Measurements from ENCODE around the gene HS2ST1.

HS2ST1 gene

DNA sequence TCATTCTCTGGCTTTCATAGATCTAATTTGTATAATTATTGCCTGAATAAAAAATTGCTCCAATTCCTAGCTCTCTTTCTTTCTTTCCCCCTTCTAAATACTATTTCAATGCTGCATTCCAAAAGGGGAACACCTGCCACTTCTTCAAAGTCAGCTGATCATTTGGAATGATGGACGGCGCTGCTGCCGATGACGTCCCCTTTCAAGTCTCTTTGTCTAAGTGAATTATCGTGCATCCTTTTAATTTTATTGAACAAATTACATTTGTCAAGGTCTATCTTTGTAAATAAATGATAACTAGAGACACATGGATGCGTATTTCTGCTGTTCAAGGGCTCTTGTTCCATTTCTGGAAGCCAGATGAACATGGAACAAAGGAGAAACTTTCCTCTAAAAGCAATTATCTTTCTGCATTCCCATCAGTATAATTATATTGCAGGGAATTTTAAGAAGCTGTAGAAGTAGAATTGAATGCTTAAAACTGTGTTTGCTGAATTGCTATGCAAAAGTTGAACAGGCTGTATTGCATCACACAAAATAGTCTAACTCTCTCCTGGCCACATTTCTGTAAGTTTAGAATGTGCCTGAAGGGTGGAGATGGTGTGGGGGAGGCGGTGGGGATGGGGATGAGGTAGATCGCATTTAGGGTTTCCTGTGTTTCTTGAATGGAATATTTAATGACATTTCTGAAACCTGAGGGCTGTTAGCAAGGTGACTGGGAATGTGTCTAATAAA is 222.3 kb downstream of the HS2ST1 start:
- DNase-seq (ENCODE audit: low read depth in 2 of 2): no peak

DNA sequence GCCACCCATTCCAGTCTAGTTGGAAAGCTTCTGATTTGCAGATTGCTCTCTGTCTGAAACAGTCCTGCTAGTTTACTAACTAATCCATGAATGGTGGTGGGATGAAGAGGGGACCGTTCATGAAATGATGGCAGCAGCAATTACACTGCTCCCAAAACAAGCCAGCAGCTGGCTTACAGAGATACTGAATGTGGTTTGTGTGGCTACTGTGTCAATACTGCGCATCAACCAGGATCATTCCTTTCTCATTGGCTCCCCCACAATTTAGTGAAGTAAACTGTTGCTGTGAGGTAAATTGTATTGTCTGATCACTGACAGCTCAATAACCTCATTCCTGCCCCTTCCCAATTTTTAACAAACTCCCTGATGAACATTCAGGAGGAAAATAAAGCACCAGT is 222.9 kb downstream of the HS2ST1 start:
- no peak for DNase-seq (ENCODE audit: low read depth in 2 of 2)

DNA sequence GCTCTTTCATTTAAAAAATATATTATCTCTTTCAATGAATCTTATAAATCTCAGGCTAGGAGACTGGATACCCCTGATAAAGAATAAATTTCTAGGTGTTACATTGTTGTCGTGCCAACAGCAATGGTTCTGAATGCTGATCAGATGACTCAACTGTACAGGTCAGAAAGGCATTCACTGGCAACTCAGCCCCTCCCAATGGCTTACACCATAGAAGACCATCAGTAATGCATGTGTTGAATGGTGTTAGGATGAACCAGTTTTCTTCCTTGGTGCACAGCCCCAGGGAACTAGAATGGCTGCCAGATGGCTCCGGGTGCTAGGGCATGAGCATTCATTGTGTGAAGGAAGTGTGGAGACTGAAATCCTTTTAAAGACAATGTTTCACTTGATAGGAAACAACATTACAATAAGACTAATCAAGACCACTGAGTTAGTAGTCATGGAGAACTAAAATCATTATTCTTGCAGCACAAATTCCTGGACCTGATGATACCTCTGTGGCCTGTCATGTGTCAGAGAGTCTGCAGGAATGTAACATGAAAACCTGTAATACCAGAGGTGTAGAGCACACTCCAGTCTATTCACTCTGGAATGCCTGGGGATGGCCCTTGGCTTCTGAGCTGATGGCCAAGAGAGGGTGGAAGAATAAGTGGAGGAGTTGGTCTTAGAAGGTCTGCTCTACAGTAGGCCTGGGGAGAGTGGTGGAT is 226.6 kb downstream of the HS2ST1 start:
- DNase-seq (ENCODE audit: low read depth in 2 of 2): no peak

DNA sequence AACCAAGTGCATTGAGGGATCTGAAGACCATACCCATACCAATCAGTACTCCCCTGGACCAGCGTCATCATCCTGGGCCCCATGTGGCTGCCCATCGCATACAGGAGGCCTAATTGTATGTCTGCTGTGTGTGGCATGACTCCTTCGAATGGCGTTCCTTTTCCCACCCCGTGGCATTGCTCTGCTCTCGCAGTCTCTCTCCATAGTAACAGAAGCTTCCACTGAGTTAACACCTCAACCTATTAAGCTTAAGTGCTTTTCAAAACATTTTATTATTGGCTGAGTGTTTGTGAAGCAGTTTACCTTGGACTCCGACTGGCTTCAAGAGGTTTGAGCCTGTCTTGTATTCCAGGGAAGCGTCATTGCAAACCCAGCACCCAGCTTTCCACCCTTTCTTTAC is 227.1 kb downstream of the HS2ST1 start:
- DNase-seq (ENCODE audit: low read depth in 2 of 2): no peak

DNA sequence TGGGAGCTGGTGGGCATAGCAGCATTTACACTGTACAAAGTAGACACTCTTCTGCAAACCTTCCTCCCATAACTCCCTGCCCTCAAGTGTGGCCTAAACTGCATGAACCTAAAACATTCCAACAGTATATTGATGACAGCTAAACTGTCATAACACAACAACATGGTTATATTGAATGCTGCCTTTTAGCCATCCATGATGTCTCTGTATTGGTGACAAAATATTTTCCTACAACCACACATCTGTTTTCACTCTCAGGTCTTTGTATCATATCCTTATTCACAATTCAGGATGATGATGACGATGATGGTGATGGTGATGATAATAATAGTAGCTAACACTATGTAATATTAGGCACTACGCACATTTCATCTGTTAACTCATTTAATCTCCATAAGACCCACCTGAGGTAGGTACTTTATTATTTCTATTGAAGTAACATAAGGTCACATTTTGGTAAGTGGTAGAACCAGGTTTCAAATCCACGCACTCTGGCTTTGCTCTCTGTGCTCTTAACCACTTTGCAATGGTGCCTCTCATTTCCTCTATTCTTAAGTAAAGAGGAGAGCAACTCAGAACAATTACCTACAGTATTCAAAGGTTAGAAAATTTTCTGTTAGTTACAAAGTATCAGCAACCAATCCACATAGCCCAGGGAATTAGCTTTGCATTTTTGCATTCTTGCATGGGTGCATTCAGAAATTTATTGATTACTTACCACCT is 229.1 kb downstream of the HS2ST1 start:
- no peak for DNase-seq (ENCODE audit: low read depth in 2 of 2)

DNA sequence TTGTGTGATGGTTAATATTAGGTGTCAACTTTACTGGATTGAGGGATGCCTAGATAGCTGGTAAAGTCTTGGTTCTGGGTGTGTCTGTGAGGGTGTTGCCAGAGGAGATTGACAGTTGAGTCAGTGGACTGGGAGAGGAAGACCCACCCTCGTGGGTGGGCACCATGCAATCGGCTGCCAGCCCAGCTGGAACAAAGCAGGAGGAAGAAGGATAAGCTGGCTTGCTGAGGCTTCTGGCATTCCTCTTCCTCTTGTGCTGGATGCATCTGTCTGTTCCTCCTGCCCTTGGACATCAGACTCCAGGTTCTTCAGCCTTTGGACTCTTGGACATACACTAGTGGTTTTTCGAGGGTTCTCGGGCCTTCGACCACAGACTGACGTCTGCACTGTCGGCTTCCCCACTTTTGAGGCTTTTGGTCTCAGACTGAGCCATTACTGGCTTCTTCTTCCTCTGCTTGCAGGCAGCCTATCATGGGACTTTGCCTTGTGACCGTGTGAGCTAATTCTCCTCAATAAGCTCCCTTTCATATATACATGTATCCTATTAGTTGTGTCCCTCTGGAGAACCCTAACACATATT is 230.0 kb downstream of the HS2ST1 start:
- DNase-seq (ENCODE audit: low read depth in 2 of 2): no peak

DNA sequence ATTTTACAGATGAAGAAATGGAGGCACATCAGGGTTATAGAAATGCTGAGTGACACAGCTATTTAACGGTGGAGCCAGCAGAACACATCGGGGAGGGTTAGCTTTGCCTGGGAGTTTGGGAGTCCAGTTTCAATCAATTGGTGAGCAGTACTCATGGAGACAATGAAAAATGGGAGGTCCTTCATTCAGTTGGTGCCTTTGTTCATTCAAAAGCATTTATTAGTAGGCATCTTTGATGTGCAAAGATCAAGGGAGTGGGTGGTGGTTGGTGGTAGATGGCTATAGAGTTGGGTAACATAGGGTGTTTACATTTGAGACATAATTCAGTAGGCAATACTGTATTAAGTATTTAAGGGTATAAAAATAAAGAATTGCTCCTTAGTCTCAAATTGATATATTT is 230.5 kb downstream of the HS2ST1 start:
- DNase-seq (ENCODE audit: low read depth in 2 of 2): no peak

DNA sequence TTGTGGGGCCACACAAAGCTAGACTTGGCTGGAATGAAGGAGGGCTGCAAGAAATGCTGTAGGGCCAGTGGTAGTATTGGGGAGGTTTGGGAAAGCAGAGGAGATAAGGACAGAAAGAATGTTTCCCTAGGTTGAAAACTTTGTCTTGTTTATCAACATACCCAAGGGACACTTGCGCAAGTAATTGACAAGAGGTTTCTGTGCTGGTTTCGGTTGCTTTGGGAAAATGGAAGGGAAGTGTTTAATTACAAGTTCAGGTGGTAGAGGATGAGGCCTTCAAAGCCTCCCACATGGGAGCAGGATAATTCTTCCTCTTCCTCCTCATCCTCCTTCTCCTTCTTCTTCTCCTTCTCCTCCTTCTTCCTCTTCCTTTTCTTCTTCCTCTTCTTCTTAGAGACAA is 232.1 kb downstream of the HS2ST1 start:
- DNase-seq (ENCODE audit: low read depth in 2 of 2): no peak

DNA sequence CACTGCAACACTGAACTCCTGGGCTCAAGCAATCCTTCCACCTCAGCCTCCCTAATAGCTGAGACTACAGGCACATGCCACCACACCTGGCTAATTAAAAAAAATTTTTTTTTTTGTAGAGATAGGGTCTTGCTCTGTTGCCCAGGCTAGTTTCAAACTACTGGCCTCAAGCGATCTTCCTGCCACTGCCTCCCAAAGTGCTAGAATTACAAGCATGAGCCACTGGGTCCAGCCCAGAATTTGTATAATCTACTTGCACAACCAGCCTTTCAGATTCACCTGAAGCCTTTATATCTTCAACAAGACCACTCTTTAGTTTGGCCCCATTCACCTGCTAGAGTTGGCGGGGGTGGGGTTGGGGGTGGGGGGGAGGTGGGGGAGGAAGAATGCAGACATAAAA is 232.6 kb downstream of the HS2ST1 start:
- DNase-seq (ENCODE audit: low read depth in 2 of 2): no peak

DNA sequence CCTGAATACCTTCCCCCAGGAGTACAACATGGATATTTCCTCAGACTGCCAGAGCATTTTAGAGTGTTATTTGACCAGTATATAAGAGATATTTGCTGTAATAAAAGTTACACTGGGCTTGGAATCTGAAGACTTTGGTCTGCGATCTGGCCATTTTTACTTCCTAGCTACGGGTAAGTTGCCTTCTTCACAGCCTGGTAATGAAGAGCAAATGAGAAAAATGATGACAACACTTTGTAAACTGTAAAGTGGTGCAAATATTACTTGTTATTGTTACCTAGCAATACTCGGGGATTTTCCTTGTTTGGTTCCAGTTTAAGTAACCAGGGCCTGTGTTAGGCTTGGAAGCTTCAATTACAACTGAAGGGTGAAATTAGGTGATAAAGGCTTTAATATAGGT is 233.4 kb downstream of the HS2ST1 start:
- no peak for DNase-seq (ENCODE audit: low read depth in 2 of 2)

DNA sequence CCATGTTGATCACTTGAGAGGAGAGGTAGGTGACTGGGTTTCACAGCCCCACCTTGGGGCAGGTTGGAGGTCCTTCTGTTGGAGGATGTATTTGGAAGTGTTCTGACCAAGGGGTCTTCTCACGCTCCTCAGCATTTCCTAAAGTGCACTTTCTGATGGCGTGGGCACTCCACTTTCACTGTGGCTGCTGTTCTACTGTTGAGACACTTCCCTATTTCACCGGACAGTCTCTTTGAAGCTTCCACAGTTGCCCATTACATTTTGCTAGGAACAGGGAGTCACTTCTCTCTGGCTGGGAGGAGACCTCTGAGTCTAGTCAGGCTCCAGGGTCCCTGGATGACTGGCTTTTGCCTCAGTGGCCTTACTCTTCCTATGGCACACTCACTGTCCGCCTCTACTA is 234.2 kb downstream of the HS2ST1 start:
- no peak for DNase-seq (ENCODE audit: low read depth in 2 of 2)

DNA sequence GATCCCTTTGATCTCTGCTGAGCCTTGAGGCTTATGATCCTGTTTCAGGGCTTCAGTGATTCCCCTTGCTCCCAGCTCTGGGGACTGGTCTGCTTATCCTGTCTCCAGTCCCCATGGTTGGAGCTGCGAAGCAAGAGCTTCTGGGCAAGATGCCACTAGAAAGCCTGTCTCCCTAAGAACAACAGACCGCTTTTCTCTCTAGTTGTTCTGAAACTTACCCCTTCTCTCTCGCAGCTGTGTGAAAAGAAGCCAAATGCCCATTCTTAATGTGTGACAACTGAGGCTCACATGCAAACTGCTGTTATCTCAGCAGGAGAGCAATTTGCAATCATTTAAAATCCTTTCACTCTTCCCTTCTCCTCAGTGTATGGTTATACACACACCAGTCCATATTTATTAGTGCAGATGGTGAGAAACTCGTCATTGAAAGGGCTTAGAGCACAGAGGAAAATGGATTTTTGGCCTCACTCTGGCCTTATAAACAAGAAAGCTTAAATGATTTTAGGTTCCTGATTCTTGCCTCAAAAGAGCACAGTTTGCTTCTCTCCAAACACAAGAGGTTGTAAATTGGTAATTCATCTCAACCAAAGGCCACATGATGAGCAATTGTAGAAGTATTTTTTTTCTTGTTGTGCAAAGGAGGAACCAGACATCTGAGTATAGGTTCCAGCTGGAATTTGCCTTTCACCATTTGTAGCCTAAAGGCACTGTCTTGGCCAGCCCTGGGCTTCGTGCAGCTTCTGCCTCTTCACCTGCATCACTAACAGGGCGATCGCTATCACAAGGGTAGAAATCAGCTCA is 235.0 kb downstream of the HS2ST1 start:
- no peak for DNase-seq (ENCODE audit: low read depth in 2 of 2)

DNA sequence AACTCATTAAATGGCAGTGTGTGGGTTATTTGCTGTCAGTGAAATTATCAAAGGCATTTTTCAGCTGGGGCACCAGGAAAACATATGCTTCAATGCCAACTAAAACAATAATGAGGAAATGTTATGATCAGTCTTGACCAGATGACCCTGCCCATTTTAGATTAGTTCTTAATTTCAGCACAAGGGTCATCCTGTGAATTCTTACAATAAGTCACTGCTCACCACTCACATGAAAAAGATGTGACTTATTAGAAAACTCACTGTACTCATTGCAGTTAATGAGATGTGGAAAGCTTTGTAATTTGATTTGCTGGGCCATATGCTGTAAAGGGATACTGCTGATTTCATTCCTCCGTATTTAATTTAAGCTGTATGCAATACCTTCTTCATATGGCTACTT is 235.7 kb downstream of the HS2ST1 start:
- no peak for DNase-seq (ENCODE audit: low read depth in 2 of 2)

DNA sequence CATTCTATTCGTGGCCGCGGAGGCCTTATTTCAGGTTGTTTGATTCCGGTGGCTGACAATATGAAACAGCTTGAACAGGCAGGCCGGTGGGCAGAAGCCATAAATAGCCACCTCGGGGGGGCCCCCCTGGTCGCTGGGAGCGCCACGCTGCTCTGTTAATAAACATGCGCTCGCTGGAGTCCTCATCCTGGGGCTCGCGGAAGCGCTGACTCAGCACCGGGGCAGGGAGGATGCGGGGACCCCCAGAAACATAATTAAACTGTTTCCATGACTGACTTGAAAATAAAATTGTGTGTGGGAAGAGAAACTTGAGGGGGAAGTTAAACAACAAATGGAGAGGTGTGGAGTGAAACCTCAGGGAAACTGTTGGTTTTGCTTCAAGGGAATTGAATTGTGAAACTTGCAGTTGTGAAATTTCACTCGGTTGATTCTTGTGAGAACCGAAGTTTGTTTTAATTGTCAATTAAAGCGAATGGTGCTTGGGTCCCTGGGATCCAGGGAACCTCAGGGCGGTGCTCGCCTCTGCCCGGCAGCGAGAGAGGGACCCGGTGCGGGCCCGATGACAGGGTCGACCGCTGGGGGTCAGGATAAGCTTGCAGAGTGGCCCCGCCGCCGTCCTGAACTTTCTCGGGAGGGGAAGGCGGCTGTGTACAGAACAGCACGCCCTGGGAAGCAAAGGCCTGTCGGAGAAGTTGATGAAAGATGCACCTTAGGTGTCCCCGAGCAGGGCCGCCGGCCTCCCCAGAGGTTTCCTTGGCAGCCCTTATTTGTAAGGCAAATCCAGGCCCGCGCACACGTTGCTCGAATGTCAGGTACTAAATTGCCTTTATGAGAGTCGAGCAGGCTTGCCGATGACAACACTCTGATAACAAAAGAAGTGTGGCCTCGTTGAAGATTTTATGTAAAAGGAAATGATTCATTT is 237.3 kb downstream of the HS2ST1 start:
- peak in 1 of 2 donors; percentile 29 for DNase-seq (ENCODE audit: low read depth in 2 of 2)

DNA sequence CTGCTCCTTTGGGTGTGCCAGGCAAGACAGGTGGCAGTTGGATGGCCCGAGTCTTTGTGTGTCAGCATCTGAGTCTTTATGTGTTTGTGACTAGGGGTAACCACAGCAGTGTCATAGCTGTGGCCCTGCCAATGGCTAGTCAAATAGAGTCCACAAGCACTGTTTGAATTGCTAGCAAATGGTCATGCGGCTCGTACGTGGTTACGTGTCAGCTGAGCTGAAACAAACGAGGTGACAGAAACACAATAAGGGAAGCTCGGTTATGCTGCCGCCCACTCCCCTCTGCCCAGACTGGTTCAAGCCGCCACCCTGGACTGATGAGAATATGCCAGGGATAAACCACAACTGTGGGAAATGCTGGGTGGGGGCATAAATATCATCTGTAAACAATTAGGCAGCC is 239.9 kb downstream of the HS2ST1 start:
- DNase-seq (ENCODE audit: low read depth in 2 of 2): no peak

DNA sequence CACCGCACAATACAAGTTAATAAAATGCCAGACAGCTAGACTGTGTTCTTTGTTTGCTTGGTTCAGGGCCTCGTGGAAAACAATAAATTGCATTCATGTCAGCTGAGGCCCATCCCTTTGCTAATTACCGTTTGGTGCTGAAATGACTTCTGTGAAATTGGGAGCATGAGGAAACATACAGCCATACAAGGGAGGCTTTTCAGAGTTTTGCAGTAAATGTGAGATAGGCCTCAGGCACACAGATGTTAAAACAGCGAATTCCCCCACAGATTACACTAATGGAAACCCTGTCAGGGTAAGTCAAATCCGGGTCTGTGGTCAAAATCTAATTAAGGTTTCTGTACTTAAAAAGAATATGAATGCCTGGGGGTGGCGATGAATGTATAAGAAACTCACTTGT is 240.7 kb downstream of the HS2ST1 start:
- DNase-seq (ENCODE audit: low read depth in 2 of 2): no peak

DNA sequence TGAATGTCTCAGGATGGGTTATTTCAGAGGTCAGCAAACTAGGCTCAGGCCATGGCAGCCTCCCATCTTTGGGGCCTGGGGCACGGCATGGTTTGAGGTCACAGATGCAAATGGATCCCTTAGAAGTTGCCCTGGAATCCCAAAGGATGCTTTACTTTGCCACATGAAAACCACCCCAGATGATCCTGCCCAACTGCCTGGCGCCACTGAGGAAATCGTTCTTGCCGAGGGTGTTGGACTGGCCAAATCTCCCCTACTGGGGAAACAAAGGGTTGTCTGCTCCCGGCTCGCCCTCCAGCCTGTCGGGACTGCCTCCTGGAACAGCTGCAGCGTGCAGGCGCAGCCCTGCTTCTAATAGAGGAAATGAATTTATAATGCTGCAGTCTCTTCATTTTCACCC is 241.2 kb downstream of the HS2ST1 start:
- no peak for DNase-seq (ENCODE audit: low read depth in 2 of 2)

DNA sequence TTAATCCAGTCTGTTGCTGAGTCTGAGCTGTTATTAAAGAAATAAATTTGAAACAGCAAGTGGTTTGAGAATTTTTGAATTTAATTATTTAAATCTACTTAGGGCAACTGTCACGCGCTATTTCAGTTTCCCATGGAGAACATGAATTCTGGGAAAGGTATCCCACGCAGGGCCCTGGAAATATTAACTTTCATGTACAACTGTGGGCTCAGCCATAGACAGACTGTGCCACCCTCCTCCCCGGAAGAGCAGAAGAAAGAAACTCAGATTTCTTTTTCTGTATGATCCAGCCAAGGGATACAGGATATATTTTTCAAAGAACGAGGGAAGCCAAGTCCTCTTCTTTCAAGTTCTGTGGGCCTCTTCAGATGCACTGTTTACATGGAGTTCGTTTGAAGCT is 241.7 kb downstream of the HS2ST1 start:
- no peak for DNase-seq (ENCODE audit: low read depth in 2 of 2)

DNA sequence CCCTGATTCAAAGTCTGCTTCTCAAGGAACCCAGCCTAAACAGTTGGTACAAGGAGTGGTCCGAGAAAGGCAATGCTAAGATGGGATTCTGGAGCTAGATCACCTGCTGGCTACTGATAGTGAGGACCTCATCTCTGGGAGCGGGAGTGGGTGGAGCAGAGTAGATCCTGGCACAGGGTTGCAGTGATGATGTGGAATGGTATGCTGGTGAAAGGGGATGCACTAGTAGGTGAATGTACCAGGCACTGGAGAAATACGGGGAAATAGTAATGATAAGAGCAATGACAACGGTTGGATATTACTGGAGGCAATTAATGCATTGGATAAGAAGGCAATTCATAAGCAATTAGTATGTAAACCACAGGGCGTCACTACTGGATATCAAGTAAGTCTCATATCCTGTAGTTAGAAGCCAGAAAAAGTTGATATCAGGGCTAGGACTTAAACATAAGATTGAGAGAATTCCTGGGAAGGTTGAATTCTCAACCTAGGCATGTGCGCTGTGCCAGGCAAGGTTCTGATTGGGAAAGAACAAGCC is 245.0 kb downstream of the HS2ST1 start:
- DNase-seq (ENCODE audit: low read depth in 2 of 2): no peak
